ENCODE data around the gene HORMAD2. TPM values are rescaled to one million over a fixed set of nuclear protein-coding genes. Genes with fewer than 3 reads are reported as not detected.

Gene HORMAD2
- total RNA-seq, 4 donors from 2014 or later, result not detected

DNA sequence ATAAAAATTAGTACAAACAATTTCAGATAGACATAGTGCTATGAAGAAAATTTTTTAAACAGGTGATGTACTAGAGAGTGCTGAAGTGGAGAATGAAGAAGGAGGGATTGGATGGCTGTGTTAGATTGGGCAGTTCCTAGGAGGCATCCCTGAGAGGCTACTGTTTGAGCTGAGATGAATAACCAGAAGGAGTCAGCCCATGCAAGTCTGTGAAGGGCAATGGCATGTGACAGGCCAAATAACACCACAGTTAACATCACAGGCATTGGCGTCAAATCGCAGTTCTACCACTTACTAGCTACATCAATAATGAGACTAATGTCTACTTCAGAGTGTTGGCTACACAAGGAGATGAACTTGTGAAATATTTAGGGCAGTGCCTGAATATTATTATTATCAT is 35.4 kb downstream of the HORMAD2 start:
- intact Hi-C loops (cut with DNase I; ENCODE audit: low total_unique reads), result loop anchor here (10.0 kb wide), 1 partner anchor 269 kb away; the partner anchor contains the start of gene RNF215
- no peak for TF ChIP-seq POLR2A (IDR thresholded peaks at IDR 0.05)
- TF ChIP-seq, protein P1, sequence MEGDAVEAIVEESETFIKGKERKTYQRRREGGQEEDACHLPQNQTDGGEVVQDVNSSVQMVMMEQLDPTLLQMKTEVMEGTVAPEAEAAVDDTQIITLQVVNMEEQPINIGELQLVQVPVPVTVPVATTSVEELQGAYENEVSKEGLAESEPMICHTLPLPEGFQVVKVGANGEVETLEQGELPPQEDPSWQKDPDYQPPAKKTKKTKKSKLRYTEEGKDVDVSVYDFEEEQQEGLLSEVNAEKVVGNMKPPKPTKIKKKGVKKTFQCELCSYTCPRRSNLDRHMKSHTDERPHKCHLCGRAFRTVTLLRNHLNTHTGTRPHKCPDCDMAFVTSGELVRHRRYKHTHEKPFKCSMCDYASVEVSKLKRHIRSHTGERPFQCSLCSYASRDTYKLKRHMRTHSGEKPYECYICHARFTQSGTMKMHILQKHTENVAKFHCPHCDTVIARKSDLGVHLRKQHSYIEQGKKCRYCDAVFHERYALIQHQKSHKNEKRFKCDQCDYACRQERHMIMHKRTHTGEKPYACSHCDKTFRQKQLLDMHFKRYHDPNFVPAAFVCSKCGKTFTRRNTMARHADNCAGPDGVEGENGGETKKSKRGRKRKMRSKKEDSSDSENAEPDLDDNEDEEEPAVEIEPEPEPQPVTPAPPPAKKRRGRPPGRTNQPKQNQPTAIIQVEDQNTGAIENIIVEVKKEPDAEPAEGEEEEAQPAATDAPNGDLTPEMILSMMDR (IDR thresholded peaks at IDR 0.05), result no peak
- WGBS, 2 donors, result 90 to 96% methylated on average over 2 of the region's 2 CpGs
- DNase-seq (ENCODE audit: low spot score in 2 of 2), result no peak
- H3K4me3 ChIP-seq (ENCODE audit: low read depth, poor library complexity, severe bottlenecking), result no peak overlapping the region

DNA sequence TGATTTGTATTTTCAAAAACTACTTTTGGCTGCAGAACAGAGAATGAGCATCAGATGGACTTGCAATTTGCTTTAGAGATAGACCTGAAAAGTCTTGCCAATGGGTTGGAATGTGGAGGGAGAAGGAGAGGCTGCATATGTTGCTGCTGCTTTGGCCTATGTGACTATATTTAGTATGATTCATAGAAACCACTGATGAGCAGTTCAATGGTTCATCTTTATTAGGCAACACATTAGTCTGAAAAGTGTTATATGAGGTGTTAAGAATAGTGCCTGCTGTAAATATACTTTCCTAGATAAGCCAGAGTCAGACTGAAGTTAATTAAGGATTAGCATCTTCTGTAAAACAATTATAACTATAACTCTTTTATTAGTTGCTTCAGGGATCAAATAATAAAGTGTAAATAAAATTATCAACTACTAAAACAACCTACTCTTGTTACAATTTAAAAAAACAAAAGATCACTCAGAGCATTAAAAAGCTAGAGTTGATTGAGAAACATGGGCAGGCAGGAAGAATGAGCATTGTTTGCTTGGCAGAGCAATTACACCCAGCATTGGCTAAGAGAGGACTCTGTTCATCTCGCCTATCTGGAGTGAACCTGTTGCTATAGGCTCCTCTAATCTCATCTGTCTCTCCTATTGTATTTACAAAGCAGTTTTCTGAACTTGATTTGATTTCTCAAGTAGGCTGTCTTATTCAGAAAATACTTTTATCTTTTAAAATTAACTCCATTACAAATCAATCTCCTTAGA is 36.3 kb downstream of the HORMAD2 start:
- no peak for DNase-seq (ENCODE audit: low spot score in 2 of 2)
- no peak overlapping the region for H3K4me3 ChIP-seq (ENCODE audit: low read depth, poor library complexity, severe bottlenecking)
- 69 to 77% methylated on average over 1 of the region's 1 CpG for WGBS, 2 donors
- intact Hi-C loops (cut with DNase I; ENCODE audit: low total_unique reads), result loop anchor here (10.0 kb wide), 1 partner anchor 268 kb away; the partner anchor contains the start of gene RNF215
- TF ChIP-seq, protein P1 (IDR thresholded peaks at IDR 0.05), result no peak
- TF ChIP-seq POLR2A (IDR thresholded peaks at IDR 0.05), result no peak

DNA sequence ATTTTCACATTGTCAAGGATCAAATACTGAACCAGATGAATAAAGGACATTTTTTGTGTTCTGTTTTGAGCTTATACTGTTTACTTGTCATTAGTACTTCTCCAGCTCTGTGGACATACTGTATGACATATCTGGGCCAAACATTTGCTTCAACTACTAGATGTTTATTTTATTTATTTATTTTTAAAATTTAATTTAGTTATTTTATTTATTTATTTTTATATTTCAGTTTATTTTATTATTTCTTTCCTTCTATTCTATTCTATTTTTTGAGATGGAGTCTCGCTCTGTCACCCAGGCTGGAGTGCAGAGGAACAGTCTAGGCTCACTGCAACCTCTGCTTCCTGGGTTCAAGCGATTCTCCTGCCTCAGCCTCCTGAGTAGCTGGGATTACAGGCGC is 37.0 kb downstream of the HORMAD2 start:
- WGBS, 2 donors, result 91 to 99% methylated on average over 3 of the region's 3 CpGs
- TF ChIP-seq, protein P1 (IDR thresholded peaks at IDR 0.05), result no peak
- TF ChIP-seq POLR2A (IDR thresholded peaks at IDR 0.05), result no peak
- no peak overlapping the region for H3K4me3 ChIP-seq (ENCODE audit: low read depth, poor library complexity, severe bottlenecking)
- DNase-seq (ENCODE audit: low spot score in 2 of 2), result no peak
- intact Hi-C loops (cut with DNase I; ENCODE audit: low total_unique reads), result loop anchor here (10.0 kb wide), 1 partner anchor 268 kb away; the partner anchor contains the start of gene RNF215

DNA sequence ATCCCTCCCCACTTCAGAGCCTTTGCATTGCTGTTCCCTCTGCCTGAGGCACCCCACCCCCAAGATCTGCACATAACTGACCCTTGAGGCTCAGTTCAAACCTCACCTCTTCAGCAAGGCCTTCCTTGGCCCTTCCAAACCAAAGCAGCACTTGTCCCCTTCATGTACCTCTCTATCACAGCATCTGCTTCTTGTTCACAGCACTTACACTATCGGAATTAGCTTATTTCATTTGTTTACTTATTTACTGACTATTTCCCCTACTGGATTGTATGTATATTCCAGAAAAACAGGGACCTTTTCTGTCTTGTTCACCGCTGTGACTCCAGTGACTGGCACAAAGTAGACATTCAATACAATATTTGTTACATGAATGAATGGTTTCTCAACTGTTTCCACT is 38.0 kb downstream of the HORMAD2 start:
- H3K4me3 ChIP-seq (ENCODE audit: low read depth, poor library complexity, severe bottlenecking), result no peak overlapping the region
- no peak for TF ChIP-seq POLR2A (IDR thresholded peaks at IDR 0.05)
- TF ChIP-seq, protein P1 (IDR thresholded peaks at IDR 0.05), result no peak
- DNase-seq (ENCODE audit: low spot score in 2 of 2), result no peak
- intact Hi-C loops (cut with DNase I; ENCODE audit: low total_unique reads), result loop anchor here (10.0 kb wide), 1 partner anchor 267 kb away; the partner anchor contains the start of gene RNF215
- 88 to 99% methylated on average over 2 of the region's 2 CpGs for WGBS, 2 donors

DNA sequence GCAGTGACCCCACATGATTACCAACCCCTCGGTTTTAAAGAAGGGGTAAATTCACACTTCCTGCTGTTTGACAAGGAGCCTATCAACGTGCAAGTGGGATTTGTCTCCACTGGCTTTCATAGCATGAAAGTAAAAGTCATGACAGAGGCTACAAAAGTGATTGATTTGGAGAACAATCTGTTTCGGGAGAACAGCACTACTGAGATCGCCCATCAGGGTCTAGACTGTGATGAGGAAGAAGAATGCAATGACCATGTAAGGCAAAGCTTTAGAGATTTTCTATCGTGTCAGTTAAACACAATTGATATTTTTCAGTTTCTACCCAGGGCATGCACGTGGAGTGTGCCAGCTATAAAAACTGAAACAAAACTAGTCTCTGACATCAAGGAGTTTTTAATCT is 41.7 kb downstream of the HORMAD2 start:
- TF ChIP-seq, protein P1 (IDR thresholded peaks at IDR 0.05), result no peak
- TF ChIP-seq POLR2A (IDR thresholded peaks at IDR 0.05), result no peak
- intact Hi-C loops (cut with DNase I; ENCODE audit: low total_unique reads), result no loop called here
- H3K4me3 ChIP-seq (ENCODE audit: low read depth, poor library complexity, severe bottlenecking), result no peak overlapping the region
- no peak for DNase-seq (ENCODE audit: low spot score in 2 of 2)
- 36 to 53% methylated on average over 6 of the region's 6 CpGs for WGBS, 2 donors
